GM19193 (cell line): Measurements from ENCODE around the gene ADAMTS9.

Experiments
- POLR2A ChIP-seq: IDR thresholded peaks from 4 replicates; pipeline ENCODE4 v1.6.1; 2011; ENCODE audit not compliant: insufficient read depth, insufficient read length; ENCODE audit errors: extremely low read depth

Gene ADAMTS9

DNA sequence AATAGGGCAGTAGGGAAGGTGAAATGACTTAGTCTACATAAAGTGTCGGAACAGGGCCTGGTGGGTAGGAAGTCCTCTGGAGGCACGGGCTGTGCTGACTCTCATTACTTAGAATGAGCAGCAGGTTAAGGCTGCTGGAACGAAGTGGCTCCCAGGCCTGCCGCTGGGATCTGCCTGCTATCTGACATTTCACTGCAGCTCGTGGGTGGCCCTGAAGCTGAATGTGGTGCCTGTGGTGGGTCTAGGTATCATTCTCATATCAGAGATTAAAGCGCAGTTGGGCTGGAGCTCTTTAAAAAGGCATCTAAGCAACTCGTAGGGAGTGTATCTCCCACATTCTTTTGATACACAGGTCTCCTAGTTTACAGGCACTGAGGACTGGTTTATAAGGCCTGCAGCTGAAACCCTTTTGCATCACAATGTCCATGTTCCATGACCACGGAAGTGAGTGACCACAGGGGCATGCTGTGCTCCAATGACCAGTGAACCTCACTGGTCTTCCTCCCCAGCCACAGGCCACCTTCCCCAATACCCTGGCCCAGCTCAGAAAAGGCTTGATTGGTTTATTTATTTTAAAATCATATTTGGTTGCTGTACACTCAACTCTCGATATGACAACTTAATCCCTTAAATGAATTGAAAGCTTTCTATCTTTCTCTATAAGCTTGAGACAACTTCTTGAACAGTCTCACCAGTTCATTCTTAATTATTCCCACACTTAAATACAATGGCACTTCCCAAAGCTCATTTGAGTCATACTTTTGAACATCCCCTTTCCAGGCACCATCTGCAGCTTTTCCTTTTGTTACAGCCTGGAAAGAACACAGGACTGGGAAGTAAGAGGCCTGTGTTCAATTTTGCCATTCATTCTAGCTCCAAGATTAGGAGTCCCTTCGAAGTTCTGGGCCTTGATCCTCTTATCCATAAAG is 19.0 kb downstream of the ADAMTS9 start:
- no peak for TF ChIP-seq POLR2A

DNA sequence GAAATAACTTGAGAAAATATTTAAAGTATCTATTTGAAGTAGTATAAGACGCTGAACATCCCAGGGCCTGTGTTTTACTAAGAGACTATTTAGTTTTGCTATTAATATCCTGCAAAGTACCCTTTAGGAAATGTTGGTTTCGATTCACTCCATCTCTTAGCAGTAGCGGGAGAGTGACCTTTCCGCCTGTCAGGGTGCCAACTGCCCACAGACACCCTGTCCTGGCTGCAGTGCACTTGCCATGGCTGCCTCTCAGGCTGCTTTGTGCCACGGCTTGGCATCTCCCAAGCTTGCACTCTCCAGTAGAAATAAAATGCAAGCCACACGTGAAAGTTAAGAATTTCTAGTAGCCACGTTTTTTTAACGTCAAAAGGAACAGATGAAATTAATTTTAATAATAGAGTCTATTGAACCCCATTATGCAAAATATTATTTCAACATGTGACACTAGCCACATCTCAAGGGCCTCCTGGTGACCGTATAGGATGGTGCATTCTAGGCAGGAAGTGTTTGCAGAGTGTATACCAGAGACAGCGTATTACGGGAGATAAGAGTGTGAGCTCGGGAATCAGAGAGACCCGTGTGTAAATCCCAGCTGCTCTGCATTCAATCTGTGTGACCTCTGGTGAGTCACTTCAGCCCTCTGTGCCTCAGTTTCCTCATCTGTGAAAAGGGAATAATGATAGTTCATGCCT is 19.8 kb downstream of the ADAMTS9 start:
- no peak for TF ChIP-seq POLR2A

DNA sequence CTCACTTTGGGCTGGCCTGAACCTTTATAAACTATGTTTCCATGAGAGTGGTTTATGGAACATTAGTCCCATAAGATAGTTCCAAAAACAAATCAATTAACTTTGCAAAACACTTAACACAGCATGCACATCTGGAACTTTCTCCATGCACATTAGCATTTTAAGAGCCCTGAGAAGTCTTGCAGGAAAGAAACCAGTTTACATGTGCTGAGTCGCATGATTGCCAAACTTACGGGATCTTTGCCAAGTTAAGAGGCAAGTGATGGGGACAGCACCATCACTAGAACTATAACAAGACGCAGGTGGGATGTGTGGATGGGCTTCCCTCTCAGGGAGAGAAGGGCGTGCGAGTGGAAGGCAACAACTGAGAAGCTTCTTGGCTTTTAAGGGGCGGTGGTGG is 20.7 kb downstream of the ADAMTS9 start:
- TF ChIP-seq POLR2A: no peak

DNA sequence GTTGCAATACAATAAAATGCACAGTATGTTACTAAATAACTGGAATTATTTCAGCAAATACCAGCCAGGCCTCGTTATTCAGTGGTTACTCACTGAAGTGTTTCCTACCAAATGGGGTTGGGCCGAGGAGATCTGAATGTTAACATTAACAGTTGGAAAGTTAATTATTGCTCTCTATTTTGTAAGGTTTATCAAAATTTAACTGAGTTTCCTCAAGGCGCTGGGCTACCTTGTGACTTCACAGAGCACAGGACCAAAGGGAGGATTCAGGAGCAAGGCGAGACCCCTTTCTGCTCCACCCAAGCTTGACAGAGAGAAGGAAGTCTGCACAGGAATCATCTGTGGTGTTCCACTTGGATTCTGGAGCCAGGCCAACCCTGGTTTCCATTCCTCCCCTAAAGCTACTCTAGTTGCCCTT is 21.6 kb downstream of the ADAMTS9 start:
- no peak for TF ChIP-seq POLR2A

DNA sequence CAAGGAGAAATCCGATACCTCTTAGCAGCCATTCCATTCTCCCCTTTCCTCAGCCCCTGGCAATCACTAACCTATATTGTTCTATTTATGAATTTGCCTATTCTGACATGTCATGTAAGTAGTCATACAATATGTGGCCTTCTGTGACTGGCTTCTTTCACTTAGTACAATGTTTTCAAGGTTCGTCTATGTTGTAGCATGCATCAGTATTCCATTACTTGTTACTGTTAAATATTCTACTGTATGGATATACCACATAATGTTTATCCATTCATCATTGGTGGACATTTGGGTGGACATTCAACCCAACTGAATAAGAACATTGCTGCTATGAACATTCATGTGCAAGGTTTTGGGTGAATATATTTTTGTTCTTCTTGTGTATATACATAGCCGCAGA is 23.4 kb downstream of the ADAMTS9 start:
- no peak for TF ChIP-seq POLR2A

DNA sequence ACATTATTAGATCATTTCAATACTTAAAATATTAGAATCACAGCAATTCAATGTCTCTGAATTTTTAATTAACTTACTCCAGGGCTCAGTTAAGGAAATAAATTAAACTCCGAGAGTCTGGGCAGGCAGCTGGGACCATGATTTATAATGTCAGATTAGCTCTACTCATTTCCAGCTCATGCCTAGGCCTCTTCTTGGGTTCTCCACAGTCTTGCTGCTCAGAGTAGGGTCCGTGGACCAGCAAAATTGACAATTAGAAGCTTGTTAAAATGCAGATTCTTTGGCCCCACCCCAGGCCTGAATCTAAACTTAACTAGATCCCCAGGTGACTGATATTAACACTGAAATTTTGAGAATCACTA is 28.2 kb downstream of the ADAMTS9 start:
- TF ChIP-seq POLR2A: no peak

DNA sequence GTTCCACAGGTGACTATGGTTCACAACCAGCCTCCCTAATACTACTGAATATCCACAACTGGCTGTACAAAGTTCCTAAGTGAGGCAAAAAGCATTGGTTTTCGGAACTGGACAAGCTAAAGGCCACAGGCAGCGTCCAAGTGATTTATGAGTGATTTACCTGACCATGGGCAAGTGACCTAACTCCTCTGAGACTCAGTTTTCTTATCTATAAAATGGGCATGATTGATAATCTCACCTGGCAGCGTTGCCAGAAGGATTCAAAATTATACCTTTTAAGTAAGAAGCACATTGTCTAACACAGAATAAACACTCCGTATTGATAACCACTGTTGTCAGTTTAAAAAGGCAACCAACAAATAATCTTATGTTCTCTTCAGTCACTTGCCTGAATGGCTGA is 29.8 kb downstream of the ADAMTS9 start:
- TF ChIP-seq POLR2A: no peak

DNA sequence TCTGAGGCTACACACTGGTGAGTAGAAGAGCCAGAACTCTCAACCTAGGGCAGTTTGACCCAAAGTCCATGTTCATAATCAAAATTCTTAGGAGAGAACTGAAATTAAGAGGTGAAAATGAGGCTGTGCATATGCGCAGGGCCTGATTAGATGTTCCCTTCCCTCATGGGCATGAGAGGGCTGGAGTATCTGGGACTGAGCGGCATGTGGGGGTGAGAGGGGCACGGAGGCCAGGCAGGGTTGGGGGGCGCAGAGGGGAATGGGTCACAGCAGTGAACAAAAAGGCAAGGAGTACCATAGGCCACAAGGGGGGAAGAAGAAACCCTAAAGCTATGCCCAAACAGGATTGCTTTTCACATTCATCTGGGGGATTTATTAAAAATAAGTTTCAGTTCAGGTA is 31.3 kb downstream of the ADAMTS9 start:
- TF ChIP-seq POLR2A: no peak

DNA sequence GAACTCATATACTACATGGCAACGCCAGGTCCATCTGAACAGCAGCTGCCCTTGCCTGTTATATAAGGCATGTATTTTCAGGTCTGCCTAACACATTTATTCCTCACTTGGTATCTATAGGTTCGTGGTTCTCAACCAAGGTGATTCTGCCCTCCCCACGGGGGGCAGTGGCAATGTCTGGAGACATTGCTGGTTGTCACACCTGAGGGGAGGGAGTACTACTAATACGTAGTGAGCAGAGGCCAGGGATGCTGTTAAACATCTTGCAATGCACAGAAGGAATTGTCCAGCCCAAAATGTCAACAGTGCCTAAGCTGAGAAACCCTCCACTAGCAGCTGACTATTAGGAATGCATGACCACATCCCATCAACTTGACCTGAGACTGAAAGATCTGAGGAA is 32.6 kb downstream of the ADAMTS9 start:
- TF ChIP-seq POLR2A: no peak

DNA sequence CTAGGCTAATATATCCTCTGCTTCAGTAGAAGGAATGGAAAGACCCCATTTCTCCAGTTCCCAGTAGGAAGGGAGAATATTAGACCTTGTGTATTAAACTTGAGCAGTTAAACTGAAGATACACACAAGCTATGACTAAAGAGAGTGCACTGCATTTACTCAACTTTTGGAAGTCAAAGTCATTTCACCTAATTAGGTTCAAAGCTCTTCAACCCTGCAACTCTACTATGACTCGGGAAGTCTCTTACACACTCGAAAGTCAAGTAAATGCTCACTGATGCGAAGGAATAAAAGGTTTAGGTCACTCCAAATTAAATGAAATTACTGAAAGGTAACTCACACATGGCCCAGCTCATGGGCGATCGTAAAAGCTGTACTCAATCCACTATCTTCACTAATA is 33.8 kb downstream of the ADAMTS9 start:
- TF ChIP-seq POLR2A: no peak

DNA sequence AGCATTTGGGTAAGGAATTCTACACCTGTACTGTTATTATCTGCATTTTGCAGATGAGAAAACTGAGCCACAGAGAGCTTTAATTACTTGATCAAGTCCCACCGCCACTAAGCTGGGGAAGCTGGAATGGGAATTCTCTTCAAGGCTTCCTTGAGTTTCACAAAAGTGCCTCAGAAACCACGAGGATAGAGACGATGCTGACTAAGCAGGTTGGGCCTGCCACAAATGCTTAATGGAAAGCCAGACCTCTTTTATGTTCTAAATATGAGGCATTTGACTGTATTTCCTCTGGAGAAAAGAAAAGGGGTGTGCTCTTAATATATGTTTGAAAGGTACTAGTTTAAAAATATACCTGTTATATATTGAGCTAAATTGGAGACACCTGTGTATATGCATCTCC is 34.7 kb downstream of the ADAMTS9 start:
- no peak for TF ChIP-seq POLR2A

DNA sequence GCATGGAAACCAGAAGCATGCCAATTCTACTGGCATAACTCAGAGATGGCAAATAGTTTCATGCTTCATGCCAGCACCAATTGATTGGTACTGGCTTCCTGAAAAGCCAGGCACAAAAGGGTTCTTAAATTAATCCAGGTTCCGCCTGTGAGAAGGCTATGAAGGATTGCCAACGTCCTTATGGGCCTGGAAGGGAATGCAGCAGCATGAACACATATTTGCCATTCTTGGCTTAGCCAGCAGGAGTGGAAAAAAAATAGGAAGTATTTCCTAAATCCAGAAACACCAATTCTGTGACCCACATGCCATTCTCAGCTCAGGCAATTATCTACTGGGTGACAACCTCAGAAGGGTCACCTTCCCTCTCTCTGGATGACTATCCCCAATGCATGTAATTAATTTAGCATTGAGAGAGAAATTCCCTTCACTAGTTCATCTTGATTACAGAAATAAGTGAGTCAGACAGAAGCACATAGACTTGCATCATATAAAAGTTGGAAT is 36.0 kb downstream of the ADAMTS9 start:
- no peak for TF ChIP-seq POLR2A

DNA sequence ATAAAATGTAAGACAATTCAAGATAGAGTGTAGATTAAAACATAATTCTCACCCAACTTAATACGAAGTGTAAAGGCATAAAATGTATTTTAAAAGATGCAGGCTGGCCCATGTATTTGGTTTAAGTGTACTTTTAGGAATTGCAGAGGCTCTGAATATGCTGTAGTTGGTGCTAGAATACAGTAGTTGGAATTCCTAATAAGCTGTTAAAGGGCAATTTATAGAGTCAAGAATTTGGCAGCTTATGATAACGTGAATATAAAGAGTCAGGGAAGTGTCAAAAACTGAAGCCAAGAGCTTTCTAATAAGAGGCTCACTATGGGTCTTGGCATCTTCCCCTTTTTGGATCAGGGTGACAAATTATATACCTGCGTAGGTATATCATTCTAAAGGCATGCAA is 36.5 kb downstream of the ADAMTS9 start:
- no peak for TF ChIP-seq POLR2A

DNA sequence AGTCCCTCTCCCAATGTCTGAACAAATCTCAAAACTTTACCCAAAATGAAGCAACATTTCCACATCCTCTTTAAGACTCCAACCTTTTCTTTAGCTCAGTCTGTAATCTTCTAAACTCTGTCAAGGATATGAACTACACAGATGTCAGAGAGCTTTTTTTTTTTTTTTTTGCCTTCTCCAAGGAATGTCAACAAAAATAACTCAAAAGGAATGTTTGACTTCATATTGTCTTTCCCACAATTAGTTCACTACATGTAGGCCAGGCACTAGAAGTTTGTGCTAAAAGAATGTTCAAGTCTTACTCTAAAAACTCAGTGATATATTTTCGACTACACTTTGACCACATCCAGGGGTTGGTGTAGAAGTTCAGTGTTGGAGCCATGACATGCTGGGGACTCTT is 37.1 kb downstream of the ADAMTS9 start:
- no peak for TF ChIP-seq POLR2A

DNA sequence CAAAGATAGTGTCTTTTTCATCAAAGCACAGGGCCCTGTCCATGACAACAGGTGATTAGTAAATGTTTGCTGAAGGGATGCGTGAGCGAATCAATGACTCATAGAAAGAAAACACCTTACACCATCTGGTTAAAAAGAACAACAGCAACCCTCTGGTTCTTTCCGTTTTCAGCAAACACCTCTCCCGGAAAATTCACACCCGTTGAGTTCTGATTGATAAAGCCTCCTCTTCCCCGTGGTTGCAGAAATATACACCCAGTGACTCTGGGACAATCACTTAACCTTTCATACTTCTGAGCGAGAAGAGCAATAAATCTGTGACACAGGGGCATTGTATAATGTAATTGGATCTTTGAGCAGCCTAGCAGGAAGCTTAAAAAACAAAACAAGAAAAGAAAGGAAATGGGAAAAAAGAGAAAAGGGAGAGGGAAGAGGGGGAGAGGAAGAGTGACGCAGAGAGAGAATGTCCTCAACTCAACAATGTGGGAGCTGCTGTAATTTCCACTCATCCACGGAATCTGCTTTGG is 37.6 kb downstream of the ADAMTS9 start:
- no peak for TF ChIP-seq POLR2A
